Measurements from ENCODE around the gene GTSF1L.
A peak's percentile ranks its signal among the peaks of the same experiment; 100 is the strongest.

GTSF1L gene

DNA sequence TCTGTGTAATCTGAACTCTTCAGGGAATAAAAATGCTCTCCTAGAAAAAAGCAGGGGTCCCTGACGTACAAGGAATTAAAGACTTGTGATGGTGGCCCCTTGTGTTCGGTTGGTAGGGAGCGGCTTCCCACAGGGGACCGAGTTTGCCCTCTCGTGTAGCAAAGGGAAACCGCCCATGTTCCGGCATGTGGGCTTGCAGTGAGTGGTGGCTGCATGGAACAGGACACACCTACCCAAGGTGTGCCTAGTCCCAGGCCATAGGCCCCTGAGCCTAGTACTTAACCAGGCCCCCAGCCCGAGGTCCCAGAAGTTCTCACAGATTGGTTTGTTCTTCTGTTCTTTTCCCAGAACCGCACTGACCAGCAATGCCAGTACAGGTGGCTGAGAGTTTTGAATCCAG is 44.4 kb downstream of the GTSF1L start:
- TF ChIP-seq, protein P1, sequence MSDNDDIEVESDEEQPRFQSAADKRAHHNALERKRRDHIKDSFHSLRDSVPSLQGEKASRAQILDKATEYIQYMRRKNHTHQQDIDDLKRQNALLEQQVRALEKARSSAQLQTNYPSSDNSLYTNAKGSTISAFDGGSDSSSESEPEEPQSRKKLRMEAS (IDR thresholded peaks at IDR 0.05; ENCODE audit: low read depth, low read length), result no peak
- no peak for TF ChIP-seq MYC (IDR thresholded peaks at IDR 0.05; ENCODE audit: low read depth, low read length)
- TF ChIP-seq POLR2A (IDR thresholded peaks at IDR 0.05; ENCODE audit: extremely low read depth, insufficient read length), result no peak
- TF ChIP-seq, protein P2, sequence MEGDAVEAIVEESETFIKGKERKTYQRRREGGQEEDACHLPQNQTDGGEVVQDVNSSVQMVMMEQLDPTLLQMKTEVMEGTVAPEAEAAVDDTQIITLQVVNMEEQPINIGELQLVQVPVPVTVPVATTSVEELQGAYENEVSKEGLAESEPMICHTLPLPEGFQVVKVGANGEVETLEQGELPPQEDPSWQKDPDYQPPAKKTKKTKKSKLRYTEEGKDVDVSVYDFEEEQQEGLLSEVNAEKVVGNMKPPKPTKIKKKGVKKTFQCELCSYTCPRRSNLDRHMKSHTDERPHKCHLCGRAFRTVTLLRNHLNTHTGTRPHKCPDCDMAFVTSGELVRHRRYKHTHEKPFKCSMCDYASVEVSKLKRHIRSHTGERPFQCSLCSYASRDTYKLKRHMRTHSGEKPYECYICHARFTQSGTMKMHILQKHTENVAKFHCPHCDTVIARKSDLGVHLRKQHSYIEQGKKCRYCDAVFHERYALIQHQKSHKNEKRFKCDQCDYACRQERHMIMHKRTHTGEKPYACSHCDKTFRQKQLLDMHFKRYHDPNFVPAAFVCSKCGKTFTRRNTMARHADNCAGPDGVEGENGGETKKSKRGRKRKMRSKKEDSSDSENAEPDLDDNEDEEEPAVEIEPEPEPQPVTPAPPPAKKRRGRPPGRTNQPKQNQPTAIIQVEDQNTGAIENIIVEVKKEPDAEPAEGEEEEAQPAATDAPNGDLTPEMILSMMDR (IDR thresholded peaks at IDR 0.05; ENCODE audit: low read depth, low read length), result no peak
- no peak for DNase-seq (ENCODE audit: low read depth)
- no peak overlapping the region for H3K4me3 ChIP-seq (ENCODE audit: low read depth, low read length)

DNA sequence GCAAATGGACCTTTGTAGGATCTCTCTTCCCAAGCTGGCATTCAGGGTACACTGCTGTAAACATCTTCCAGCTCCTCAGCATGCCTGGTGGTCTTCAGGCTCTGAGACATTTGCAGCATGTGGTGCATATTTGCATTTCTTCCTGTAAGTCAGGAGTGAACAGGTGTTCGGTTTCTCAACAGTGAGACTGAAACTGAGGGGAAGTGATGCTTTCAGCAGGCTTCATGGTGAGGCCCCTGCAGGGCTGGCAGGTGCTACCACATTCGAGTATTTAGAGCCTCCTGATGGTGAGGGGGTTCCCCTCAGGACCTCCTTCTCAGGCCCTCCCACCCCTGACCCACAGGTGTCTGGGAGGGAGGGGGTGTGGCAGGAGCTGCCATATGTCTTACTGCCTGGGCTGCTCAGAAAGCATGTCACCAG is 44.8 kb downstream of the GTSF1L start:
- no peak for TF ChIP-seq POLR2A (IDR thresholded peaks at IDR 0.05; ENCODE audit: extremely low read depth, insufficient read length)
- DNase-seq (ENCODE audit: low read depth), result no peak
- H3K4me3 ChIP-seq (ENCODE audit: low read depth, low read length), result no peak overlapping the region

DNA sequence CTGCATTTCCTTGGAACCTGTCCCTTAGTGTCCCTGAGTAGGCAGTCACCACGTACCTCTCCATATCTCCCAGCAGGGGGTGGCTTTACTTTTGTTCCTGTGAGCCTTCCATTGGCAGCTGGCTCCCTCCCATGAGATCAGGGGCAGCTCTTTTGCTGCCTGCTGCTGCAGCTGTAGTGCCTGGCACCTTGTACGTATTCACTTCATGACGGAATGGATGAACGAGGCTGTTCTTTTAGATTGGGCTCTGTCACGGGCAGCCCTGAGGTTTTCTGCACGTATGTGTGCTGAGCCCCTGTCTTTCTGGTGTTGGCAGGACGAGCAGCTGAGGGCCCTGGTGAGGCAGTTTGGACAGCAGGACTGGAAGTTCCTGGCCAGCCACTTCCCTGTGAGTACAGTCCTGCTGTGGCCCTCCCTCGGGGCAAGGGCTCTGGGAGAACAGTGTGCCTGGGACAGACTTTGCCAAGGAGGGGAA is 45.3 kb downstream of the GTSF1L start:
- TF ChIP-seq POLR2A (IDR thresholded peaks at IDR 0.05; ENCODE audit: extremely low read depth, insufficient read length), result no peak
- TF ChIP-seq, protein P2 (IDR thresholded peaks at IDR 0.05; ENCODE audit: low read depth, low read length), result no peak
- TF ChIP-seq MYC (IDR thresholded peaks at IDR 0.05; ENCODE audit: low read depth, low read length), result no peak
- TF ChIP-seq, protein P1 (IDR thresholded peaks at IDR 0.05; ENCODE audit: low read depth, low read length), result no peak
- peak; percentile 27 for DNase-seq (ENCODE audit: low read depth)
- no peak overlapping the region for H3K4me3 ChIP-seq (ENCODE audit: low read depth, low read length)

DNA sequence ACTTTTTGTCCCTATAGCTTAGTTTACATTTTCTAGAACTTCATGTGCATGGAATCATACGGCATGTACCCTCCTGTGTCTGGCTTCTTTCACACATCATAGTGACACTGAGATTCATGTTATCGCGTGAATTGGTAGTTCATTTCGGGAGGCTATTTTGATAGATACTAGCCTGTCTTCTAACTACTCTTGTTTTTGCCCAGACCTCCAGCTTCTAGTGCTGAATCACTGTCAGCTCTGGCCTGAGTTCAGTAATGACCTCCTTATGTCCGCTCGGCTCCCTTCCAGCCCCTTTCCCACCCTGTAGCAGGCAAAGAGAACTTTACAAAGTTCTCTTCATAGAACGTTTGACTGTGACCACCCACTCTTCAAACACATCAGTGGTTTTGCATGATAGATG is 45.8 kb downstream of the GTSF1L start:
- TF ChIP-seq MYC (IDR thresholded peaks at IDR 0.05; ENCODE audit: low read depth, low read length) (no peak), POLR2A (IDR thresholded peaks at IDR 0.05; ENCODE audit: extremely low read depth, insufficient read length) (no peak)
- TF ChIP-seq, protein P2 (IDR thresholded peaks at IDR 0.05; ENCODE audit: low read depth, low read length), result no peak
- TF ChIP-seq, protein P1 (IDR thresholded peaks at IDR 0.05; ENCODE audit: low read depth, low read length), result no peak
- no peak overlapping the region for H3K4me3 ChIP-seq (ENCODE audit: low read depth, low read length)
- no peak for DNase-seq (ENCODE audit: low read depth)

DNA sequence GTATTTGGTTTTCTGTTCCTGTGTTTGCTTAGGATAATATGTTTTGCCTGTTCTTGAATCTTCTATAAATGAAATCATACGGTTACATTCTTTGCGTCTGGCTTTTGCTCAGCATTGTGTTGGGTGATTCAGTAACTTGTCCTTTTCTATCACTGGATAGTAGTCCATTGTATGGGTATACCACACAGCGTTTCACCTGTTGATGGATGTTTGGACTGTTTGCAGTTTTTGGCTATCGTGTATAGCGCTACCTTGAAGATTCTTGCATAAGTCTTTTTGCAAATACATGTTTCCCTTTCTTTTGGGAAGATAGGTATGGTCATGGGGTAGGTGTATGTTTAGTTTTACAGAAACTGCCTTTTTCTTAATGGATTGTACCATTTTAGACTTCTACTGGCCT is 50.4 kb downstream of the GTSF1L start:
- no peak overlapping the region for H3K4me3 ChIP-seq (ENCODE audit: low read depth, low read length)
- DNase-seq (ENCODE audit: low read depth), result no peak
- TF ChIP-seq, protein P2 (IDR thresholded peaks at IDR 0.05; ENCODE audit: low read depth, low read length), result no peak
- no peak for TF ChIP-seq POLR2A (IDR thresholded peaks at IDR 0.05; ENCODE audit: extremely low read depth, insufficient read length)
- TF ChIP-seq, protein P1 (IDR thresholded peaks at IDR 0.05; ENCODE audit: low read depth, low read length), result no peak
- no peak for TF ChIP-seq MYC (IDR thresholded peaks at IDR 0.05; ENCODE audit: low read depth, low read length)

Data from NB4 (cell line).